ENCODE measurements around the gene GHR.

GRCh38 chr5:42462083-42462482 lies 38.8 kb downstream of the GHR start:
- TF ChIP-seq CTCF (IDR thresholded peaks at IDR 0.05) (no peak), POLR2A (IDR thresholded peaks at IDR 0.05) (no peak)
